WTC11 (cell line): ENCODE results near the gene FMO2. TPM values are rescaled to one million over a fixed set of nuclear protein-coding genes. Genes with fewer than 3 reads are reported as not detected.
A peak's percentile ranks its signal among the peaks of the same experiment; 100 is the strongest.

ENCODE experiments used
- ATAC-seq: fragments of 200-7000 bp; cut with Tn5 transposase; 2 replicates; pipeline ENCODE4 v1.10.0; 2021; ENCODE audit warnings: mild to moderate bottlenecking, moderate library complexity
- CTCF ChIA-PET: fragments of 300-600 bp; sonication (Branson Sonifier 250); formaldehyde crosslinking; loops from one replicate; lab custom pipeline; 2021; ENCODE audit warnings: antibody characterized with exemption; lab: Charles Lee
- POLR2A ChIA-PET: fragments of 350-600 bp; sonication (Branson Sonifier 250); formaldehyde crosslinking; loops from one replicate; lab custom pipeline; 2021; ENCODE audit warnings: antibody characterized with exemption; lab: Charles Lee
- DNase-seq: peaks from one replicate; pipeline ENCODE4 v3.0.0; 2021; ENCODE audit warnings: low spot score
- H3K27ac Mint-ChIP-seq: 2 replicates; pipeline ENCODE4 v1.8.0; 2021; ENCODE audit warnings: mixed read lengths
- H3K27me3 Mint-ChIP-seq: 2 replicates; pipeline ENCODE4 v1.8.0; 2021; ENCODE audit warnings: low read depth, mild to moderate bottlenecking, moderate library complexity, mixed read lengths
- H3K36me3 Mint-ChIP-seq: 2 replicates; pipeline ENCODE4 v1.8.0; 2021; ENCODE audit warnings: mixed read lengths
- H3K4me1 Mint-ChIP-seq: 2 replicates; pipeline ENCODE4 v1.8.0; 2022; ENCODE audit warnings: mixed read lengths
- H3K4me3 Mint-ChIP-seq: 2 replicates; pipeline ENCODE4 v1.8.0; 2021; ENCODE audit warnings: mild to moderate bottlenecking, moderate library complexity, mixed read lengths
- H3K9me3 Mint-ChIP-seq: 2 replicates; pipeline ENCODE4 v1.8.0; 2021; ENCODE audit warnings: mixed read lengths
- CREB1 ChIP-seq: sonication (generic); formaldehyde crosslinking; IDR thresholded peaks from 2 replicates; pipeline ENCODE4 v1.8.0; 2023; ENCODE audit warnings: mild to moderate bottlenecking, missing genetic modification reagents
- CTCF ChIP-seq: fragments of 200-600 bp; IDR thresholded peaks from 2 replicates; pipeline ENCODE4 v1.8.0; 2022; ENCODE audit warnings: antibody characterized with exemption
- E2F4 ChIP-seq: sonication (generic); formaldehyde crosslinking; IDR thresholded peaks from 2 replicates; pipeline ENCODE4 v1.8.1; 2022; ENCODE audit warnings: low read depth, mild to moderate bottlenecking, moderate library complexity, missing genetic modification reagents, borderline replicate concordance
- ESRRA ChIP-seq: sonication (generic); formaldehyde crosslinking; IDR thresholded peaks from 2 replicates; pipeline ENCODE4 v1.8.1; 2022; ENCODE audit warnings: mild to moderate bottlenecking, missing genetic modification reagents, borderline replicate concordance
- IRF1 ChIP-seq: sonication (generic); formaldehyde crosslinking; IDR thresholded peaks from 2 replicates; pipeline ENCODE4 v1.8.0; 2023; ENCODE audit warnings: missing genetic modification reagents
- MLX ChIP-seq: sonication (generic); formaldehyde crosslinking; IDR thresholded peaks from 2 replicates; pipeline ENCODE4 v1.8.1; 2023; ENCODE audit warnings: mild to moderate bottlenecking, missing genetic modification reagents, moderate library complexity
- MXD4 ChIP-seq: fragments of 250-450 bp; sonication (Bioruptor Pico); IDR thresholded peaks from 2 replicates; pipeline ENCODE4 v1.8.0; 2021; ENCODE audit warnings: mild to moderate bottlenecking, moderate library complexity, borderline replicate concordance
- NR2C2 ChIP-seq: sonication (generic); formaldehyde crosslinking; IDR thresholded peaks from 2 replicates; pipeline ENCODE4 v1.8.0; 2022; ENCODE audit warnings: mild to moderate bottlenecking, missing genetic modification reagents
- RORB ChIP-seq: fragments of 250-450 bp; sonication (Bioruptor Pico); IDR thresholded peaks from 2 replicates; pipeline ENCODE4 v1.9.0; 2021; ENCODE audit warnings: mild to moderate bottlenecking
- ZNF396 ChIP-seq: fragments of 250-450 bp; sonication (Bioruptor Pico); IDR thresholded peaks from 2 replicates; pipeline ENCODE4 v1.8.0; 2021; ENCODE audit warnings: mild to moderate bottlenecking, moderate library complexity, borderline replicate concordance
- ZNF425 ChIP-seq: fragments of 250-450 bp; sonication (Bioruptor Pico); conservative IDR thresholded peaks from 2 replicates; pipeline ENCODE4 v1.9.0; 2021; ENCODE audit warnings: mild to moderate bottlenecking
- ZNF532 ChIP-seq: fragments of 250-450 bp; sonication (Bioruptor Pico); IDR thresholded peaks from 2 replicates; pipeline ENCODE4 v1.9.0; 2021; ENCODE audit warnings: mild to moderate bottlenecking, borderline replicate concordance
- total RNA-seq: library from RNA; stranded (reverse); gene quantifications from 3 replicates; pipeline ENCODE4 v1.2.3, GENCODE V29; 2021
- TF ChIP-seq, protein P1 (sequence below): fragments of 250-450 bp; sonication (Bioruptor Pico); IDR thresholded peaks from 2 replicates; pipeline ENCODE4 v1.9.0; 2021; ENCODE audit warnings: moderate library complexity, mild to moderate bottlenecking, inconsistent platforms, borderline replicate concordance
- TF ChIP-seq, protein P2 (sequence below): sonication (generic); formaldehyde crosslinking; IDR thresholded peaks from 2 replicates; pipeline ENCODE4 v1.8.1; 2022; ENCODE audit warnings: missing genetic modification reagents, borderline replicate concordance

The FMO2 gene
- total RNA-seq, 1 experiment from 2014 or later = not detected

- no peak overlapping the region for H3K4me3 Mint-ChIP-seq
- ATAC-seq = no peak
- H3K27me3 Mint-ChIP-seq = no peaks in the 10 kb centered on the region
- H3K27ac Mint-ChIP-seq = no peak overlapping the region
- POLR2A ChIA-PET = no interaction called here
- peaks cover 3% of the 10 kb centered on the region; the same call in 1 of the 2 replicates for H3K9me3 Mint-ChIP-seq
- H3K4me1 Mint-ChIP-seq = peaks cover 13% of the 10 kb centered on the region
- no peak for DNase-seq
- no peaks in the 10 kb centered on the region for H3K36me3 Mint-ChIP-seq
- CTCF ChIA-PET = no interaction called here
- TF ChIP-seq MLX (CRISPR knock-in tag) (no peak), RORB (no peak), CREB1 (CRISPR knock-in tag) (no peak), E2F4 (CRISPR knock-in tag) (no peak), ESRRA (CRISPR knock-in tag) (no peak), ZNF396 (no peak), ZNF425 (CRISPR knock-in tag) (no peak)
- TF ChIP-seq, protein P1, sequence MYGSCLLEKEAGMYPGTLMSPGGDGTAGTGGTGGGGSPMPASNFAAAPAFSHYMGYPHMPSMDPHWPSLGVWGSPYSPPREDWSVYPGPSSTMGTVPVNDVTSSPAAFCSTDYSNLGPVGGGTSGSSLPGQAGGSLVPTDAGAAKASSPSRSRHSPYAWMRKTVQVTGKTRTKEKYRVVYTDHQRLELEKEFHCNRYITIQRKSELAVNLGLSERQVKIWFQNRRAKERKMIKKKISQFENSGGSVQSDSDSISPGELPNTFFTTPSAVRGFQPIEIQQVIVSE (CRISPR knock-in tag) = no peak
- TF ChIP-seq, protein P2, sequence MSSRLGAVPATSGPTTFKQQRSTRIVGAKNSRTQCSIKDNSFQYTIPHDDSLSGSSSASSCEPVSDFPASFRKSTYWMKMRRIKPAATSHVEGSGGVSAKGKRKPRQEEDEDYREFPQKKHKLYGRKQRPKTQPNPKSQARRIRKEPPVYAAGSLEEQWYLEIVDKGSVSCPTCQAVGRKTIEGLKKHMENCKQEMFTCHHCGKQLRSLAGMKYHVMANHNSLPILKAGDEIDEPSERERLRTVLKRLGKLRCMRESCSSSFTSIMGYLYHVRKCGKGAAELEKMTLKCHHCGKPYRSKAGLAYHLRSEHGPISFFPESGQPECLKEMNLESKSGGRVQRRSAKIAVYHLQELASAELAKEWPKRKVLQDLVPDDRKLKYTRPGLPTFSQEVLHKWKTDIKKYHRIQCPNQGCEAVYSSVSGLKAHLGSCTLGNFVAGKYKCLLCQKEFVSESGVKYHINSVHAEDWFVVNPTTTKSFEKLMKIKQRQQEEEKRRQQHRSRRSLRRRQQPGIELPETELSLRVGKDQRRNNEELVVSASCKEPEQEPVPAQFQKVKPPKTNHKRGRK (CRISPR knock-in tag) = no peak
Observed at GRCh38 chr1:171180670-171181069, 4.4 kb upstream of the FMO2 start.

- TF ChIP-seq NR2C2 (no peak), CTCF (peak; percentile 82)
- ChIA-PET CTCF (interaction anchor here (0.6 to 1.9 kb wide), 11 partner anchors 9 to 1227 kb away, joined by 3 to 18 read pairs (median 4); partner anchors contain the start of gene FMO4), POLR2A (no interaction called here)
- H3K9me3 Mint-ChIP-seq = no peaks in the 10 kb centered on the region
- no peak overlapping the region for H3K27ac Mint-ChIP-seq
- no peaks in the 10 kb centered on the region for H3K27me3 Mint-ChIP-seq
- DNase-seq = peak; percentile 57
- no peaks in the 10 kb centered on the region for H3K36me3 Mint-ChIP-seq
- peaks cover 7% of the 10 kb centered on the region for H3K4me1 Mint-ChIP-seq
- peak; percentile 95 for ATAC-seq
- H3K4me3 Mint-ChIP-seq = no peak overlapping the region
Observed at GRCh38 chr1:171188388-171189266, 3.5 kb downstream of the FMO2 start.

DNA sequence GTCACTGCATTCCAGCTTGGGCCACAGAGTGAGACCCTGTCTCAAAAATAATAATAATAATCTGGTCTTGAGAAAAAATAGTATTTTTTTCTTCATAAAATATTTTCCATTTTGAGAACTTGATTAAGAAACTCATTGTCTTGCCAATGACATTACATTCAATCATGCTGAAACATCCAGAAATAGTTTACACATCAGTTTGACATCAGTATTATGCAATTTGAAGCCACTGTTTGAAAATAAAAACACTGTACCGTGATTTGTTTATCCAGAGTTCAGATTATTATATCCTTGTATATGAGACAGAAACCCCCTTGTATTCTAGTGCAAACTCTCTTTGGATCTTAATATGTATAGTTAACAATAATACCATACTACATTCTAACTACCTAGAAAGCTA, 6.9 kb downstream of the FMO2 start:
- POLR2A ChIA-PET = no interaction called here
- no peak overlapping the region for H3K27ac Mint-ChIP-seq
- no peaks in the 10 kb centered on the region for H3K9me3 Mint-ChIP-seq

More for the DNA sequence above, 6.9 kb downstream of the FMO2 start:
- no peaks in the 10 kb centered on the region for H3K36me3 Mint-ChIP-seq
- H3K27me3 Mint-ChIP-seq = no peaks in the 10 kb centered on the region
- peaks cover 4% of the 10 kb centered on the region; the same call in 1 of the 2 replicates for H3K4me1 Mint-ChIP-seq
- TF ChIP-seq MXD4 (CRISPR knock-in tag) (no peak), IRF1 (no peak), ZNF532 (CRISPR knock-in tag) (no peak)
- CTCF ChIA-PET = no interaction called here
- ATAC-seq = no peak
- no peak overlapping the region for H3K4me3 Mint-ChIP-seq
- DNase-seq = no peak
